ENCODE results near the gene PDXDC1. TPM values are rescaled to one million over a fixed set of nuclear protein-coding genes. Genes with fewer than 3 reads are reported as not detected.
"Not testable (repeated sequence)": the region's sequence is repeated elsewhere in the genome, so short reads cannot be mapped to it uniquely, and the experiment has no call there.

PDXDC1 gene
- total RNA-seq, 2 donors from 2014 or later, result 163 to 202 TPM

GRCh38 chr16:14993277-14994151 is 18.7 kb downstream of the PDXDC1 start:
- H3K9me3 ChIP-seq (ENCODE audit: control insufficient read depth, low read length), result peaks cover 16% of the 10 kb centered on the region
- peaks cover 12% of the 10 kb centered on the region for H3K36me3 ChIP-seq (ENCODE audit: control insufficient read depth, insufficient read depth, low read length)
- 95 to 100% methylated on average over 6 to 7 of the region's 7 CpGs for WGBS, 2 experiments (ENCODE audit: insufficient coverage in 1 of 2, insufficient read length in 1 of 2)
- not testable (repeated sequence) for H3K27me3 Mint-ChIP-seq (ENCODE audit: insufficient read depth); H3K27ac ChIP-seq (ENCODE audit: low read depth, low read length); H3K4me1 ChIP-seq (ENCODE audit: control insufficient read depth, insufficient read depth, low read length); H3K4me3 Mint-ChIP-seq; H3K27ac Mint-ChIP-seq; H3K27me3 ChIP-seq (ENCODE audit: control insufficient read depth, insufficient read depth, low read length, poor library complexity, severe bottlenecking); H3K9ac ChIP-seq (ENCODE audit: extremely low read depth, low read length, poor library complexity, severe bottlenecking); DNase-seq
- Mint-ChIP-seq H3K4me1 (peaks cover 19% of the 10 kb centered on the region), H3K36me3 (ENCODE audit: low read depth) (peaks cover 51% of the 10 kb centered on the region), H3K9me3 (peaks cover 23% of the 10 kb centered on the region)
- peak overlapping the region; percentile 62 for H3K4me3 ChIP-seq (ENCODE audit: low read length)

GRCh38 chr16:14996702-14997101 is 21.9 kb downstream of the PDXDC1 start:
- not testable (repeated sequence) for H3K27ac Mint-ChIP-seq; H3K27ac ChIP-seq (ENCODE audit: low read depth, low read length); H3K27me3 ChIP-seq (ENCODE audit: control insufficient read depth, insufficient read depth, low read length, poor library complexity, severe bottlenecking); H3K4me3 ChIP-seq (ENCODE audit: low read length); H3K4me1 ChIP-seq (ENCODE audit: control insufficient read depth, insufficient read depth, low read length); H3K27me3 Mint-ChIP-seq (ENCODE audit: insufficient read depth); H3K9ac ChIP-seq (ENCODE audit: extremely low read depth, low read length, poor library complexity, severe bottlenecking); DNase-seq; H3K4me3 Mint-ChIP-seq
- H3K9me3 Mint-ChIP-seq, result peaks cover 23% of the 10 kb centered on the region
- Histone ChIP-seq H3K9me3 (ENCODE audit: control insufficient read depth, low read length) (peaks cover 16% of the 10 kb centered on the region), H3K36me3 (ENCODE audit: control insufficient read depth, insufficient read depth, low read length) (peaks cover 14% of the 10 kb centered on the region)
- peaks cover 22% of the 10 kb centered on the region for H3K4me1 Mint-ChIP-seq
- H3K36me3 Mint-ChIP-seq (ENCODE audit: low read depth), result peaks cover 50% of the 10 kb centered on the region
- WGBS, 2 experiments (ENCODE audit: insufficient coverage in 1 of 2, insufficient read length in 1 of 2), result 94 to 96% methylated on average over 4 of the region's 6 CpGs

- peaks cover 13% of the 10 kb centered on the region for H3K9me3 Mint-ChIP-seq
- not testable (repeated sequence) for H3K27me3 Mint-ChIP-seq (ENCODE audit: insufficient read depth); H3K27me3 ChIP-seq (ENCODE audit: control insufficient read depth, insufficient read depth, low read length, poor library complexity, severe bottlenecking); H3K4me1 ChIP-seq (ENCODE audit: control insufficient read depth, insufficient read depth, low read length); H3K9me3 ChIP-seq (ENCODE audit: control insufficient read depth, low read length); H3K4me3 Mint-ChIP-seq; H3K27ac Mint-ChIP-seq; H3K4me3 ChIP-seq (ENCODE audit: low read length); H3K9ac ChIP-seq (ENCODE audit: extremely low read depth, low read length, poor library complexity, severe bottlenecking); DNase-seq; H3K27ac ChIP-seq (ENCODE audit: low read depth, low read length)
- H3K36me3 Mint-ChIP-seq (ENCODE audit: low read depth), result peaks cover 37% of the 10 kb centered on the region
- H3K4me1 Mint-ChIP-seq, result peaks cover 16% of the 10 kb centered on the region
- H3K36me3 ChIP-seq (ENCODE audit: control insufficient read depth, insufficient read depth, low read length), result peaks cover 14% of the 10 kb centered on the region
- WGBS, 2 experiments (ENCODE audit: insufficient coverage in 1 of 2, insufficient read length in 1 of 2), result 90 to 96% methylated on average over 7 of the region's 7 CpGs
Observed at GRCh38 chr16:14998300-14998699, 23.5 kb downstream of the PDXDC1 start.

GRCh38 chr16:14999845-15000244 is 25.0 kb downstream of the PDXDC1 start:
- not testable (repeated sequence) for H3K4me3 ChIP-seq (ENCODE audit: low read length); DNase-seq; H3K27me3 Mint-ChIP-seq (ENCODE audit: insufficient read depth); H3K4me3 Mint-ChIP-seq; H3K9me3 Mint-ChIP-seq; H3K27me3 ChIP-seq (ENCODE audit: control insufficient read depth, insufficient read depth, low read length, poor library complexity, severe bottlenecking); H3K4me1 ChIP-seq (ENCODE audit: control insufficient read depth, insufficient read depth, low read length); H3K9me3 ChIP-seq (ENCODE audit: control insufficient read depth, low read length); H3K9ac ChIP-seq (ENCODE audit: extremely low read depth, low read length, poor library complexity, severe bottlenecking); H3K27ac ChIP-seq (ENCODE audit: low read depth, low read length)
- H3K36me3 Mint-ChIP-seq (ENCODE audit: low read depth), result peaks cover 37% of the 10 kb centered on the region
- H3K36me3 ChIP-seq (ENCODE audit: control insufficient read depth, insufficient read depth, low read length), result peaks cover 25% of the 10 kb centered on the region
- H3K27ac Mint-ChIP-seq, result peak overlapping the region; percentile 32
- 94 to 100% methylated on average over 3 of the region's 3 CpGs for WGBS, 2 experiments (ENCODE audit: insufficient coverage in 1 of 2, insufficient read length in 1 of 2)
- peaks cover 13% of the 10 kb centered on the region for H3K4me1 Mint-ChIP-seq

GRCh38 chr16:15002448-15002847 is 27.6 kb downstream of the PDXDC1 start:
- peaks cover 39% of the 10 kb centered on the region for H3K36me3 ChIP-seq (ENCODE audit: control insufficient read depth, insufficient read depth, low read length)
- H3K9me3 Mint-ChIP-seq; H3K9me3 ChIP-seq (ENCODE audit: control insufficient read depth, low read length); H3K4me3 Mint-ChIP-seq; H3K27ac ChIP-seq (ENCODE audit: low read depth, low read length); H3K4me3 ChIP-seq (ENCODE audit: low read length); H3K27ac Mint-ChIP-seq; H3K4me1 ChIP-seq (ENCODE audit: control insufficient read depth, insufficient read depth, low read length); H3K27me3 ChIP-seq (ENCODE audit: control insufficient read depth, insufficient read depth, low read length, poor library complexity, severe bottlenecking); H3K4me1 Mint-ChIP-seq; H3K9ac ChIP-seq (ENCODE audit: extremely low read depth, low read length, poor library complexity, severe bottlenecking); DNase-seq; H3K27me3 Mint-ChIP-seq (ENCODE audit: insufficient read depth): not testable (repeated sequence)
- WGBS, 2 experiments (ENCODE audit: insufficient coverage in 1 of 2, insufficient read length in 1 of 2), result no CpG with 5 or more reads among the region's 3 CpGs
- H3K36me3 Mint-ChIP-seq (ENCODE audit: low read depth), result peaks cover 57% of the 10 kb centered on the region

- not testable (repeated sequence) for H3K4me3 ChIP-seq (ENCODE audit: low read length); H3K4me1 Mint-ChIP-seq; H3K27me3 ChIP-seq (ENCODE audit: control insufficient read depth, insufficient read depth, low read length, poor library complexity, severe bottlenecking); H3K4me3 Mint-ChIP-seq; H3K4me1 ChIP-seq (ENCODE audit: control insufficient read depth, insufficient read depth, low read length); H3K27me3 Mint-ChIP-seq (ENCODE audit: insufficient read depth); H3K9ac ChIP-seq (ENCODE audit: extremely low read depth, low read length, poor library complexity, severe bottlenecking); H3K9me3 ChIP-seq (ENCODE audit: control insufficient read depth, low read length); H3K27ac ChIP-seq (ENCODE audit: low read depth, low read length); H3K27ac Mint-ChIP-seq; DNase-seq; H3K9me3 Mint-ChIP-seq
- H3K36me3 ChIP-seq (ENCODE audit: control insufficient read depth, insufficient read depth, low read length), result peaks cover 52% of the 10 kb centered on the region
- H3K36me3 Mint-ChIP-seq (ENCODE audit: low read depth), result peaks cover 61% of the 10 kb centered on the region
- 85 to 91% methylated on average over 4 to 5 of the region's 5 CpGs for WGBS, 2 experiments (ENCODE audit: insufficient coverage in 1 of 2, insufficient read length in 1 of 2)
Observed at GRCh38 chr16:15005357-15006132, 30.7 kb downstream of the PDXDC1 start.

Data from endodermal cell (in vitro differentiated cells).